ENCODE data around the gene RNF215. TPM values are rescaled to one million over a fixed set of nuclear protein-coding genes. Genes with fewer than 3 reads are reported as not detected.

RNF215 gene
- total RNA-seq, 1 donor from 2014 or later, result 39.4 TPM

- Mint-ChIP-seq H3K27ac (no peak overlapping the region), H3K4me3 (no peak overlapping the region), H3K9me3 (no peaks in the 10 kb centered on the region), H3K4me1 (peaks cover 21% of the 10 kb centered on the region), H3K27me3 (ENCODE audit: low read depth) (peaks cover 35% of the 10 kb centered on the region), H3K36me3 (no peaks in the 10 kb centered on the region)
- TF ChIP-seq CTCF (IDR thresholded peaks at IDR 0.05; ENCODE audit: unreplicated experiment), result no peak
- no peak for DNase-seq (ENCODE audit: low spot score in 2 of 2, unreplicated experiment in 2 of 2)
Measured at GRCh38 chr22:30400159-30400558, 12.9 kb upstream of the RNF215 start.

DNA sequence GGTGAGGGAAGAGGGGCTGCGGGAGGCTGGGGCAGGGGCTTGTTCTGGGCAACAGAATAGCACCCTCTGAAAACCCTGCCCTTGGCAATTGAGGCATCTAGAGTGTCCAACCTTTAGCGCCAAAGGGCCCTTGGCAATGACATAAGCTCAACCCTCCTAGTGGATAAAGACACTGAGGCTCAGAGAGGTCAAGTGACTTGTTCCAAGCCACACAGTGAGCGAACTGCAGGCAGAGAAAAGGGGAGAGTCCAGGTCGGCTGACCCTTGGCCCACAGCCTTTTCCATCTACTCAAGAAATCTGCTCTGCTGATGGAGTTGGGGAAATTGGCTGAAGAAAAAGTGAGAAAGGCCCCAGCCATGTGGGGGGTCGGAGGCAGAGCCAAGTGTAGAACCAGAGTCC is 12.5 kb upstream of the RNF215 start:
- Mint-ChIP-seq H3K27me3 (ENCODE audit: low read depth) (peaks cover 35% of the 10 kb centered on the region), H3K4me1 (peaks cover 21% of the 10 kb centered on the region), H3K27ac (no peak overlapping the region), H3K4me3 (no peak overlapping the region), H3K9me3 (no peaks in the 10 kb centered on the region), H3K36me3 (no peaks in the 10 kb centered on the region)
- no peak for TF ChIP-seq CTCF (IDR thresholded peaks at IDR 0.05; ENCODE audit: unreplicated experiment)
- no peak for DNase-seq (ENCODE audit: low spot score in 2 of 2, unreplicated experiment in 2 of 2)

DNA sequence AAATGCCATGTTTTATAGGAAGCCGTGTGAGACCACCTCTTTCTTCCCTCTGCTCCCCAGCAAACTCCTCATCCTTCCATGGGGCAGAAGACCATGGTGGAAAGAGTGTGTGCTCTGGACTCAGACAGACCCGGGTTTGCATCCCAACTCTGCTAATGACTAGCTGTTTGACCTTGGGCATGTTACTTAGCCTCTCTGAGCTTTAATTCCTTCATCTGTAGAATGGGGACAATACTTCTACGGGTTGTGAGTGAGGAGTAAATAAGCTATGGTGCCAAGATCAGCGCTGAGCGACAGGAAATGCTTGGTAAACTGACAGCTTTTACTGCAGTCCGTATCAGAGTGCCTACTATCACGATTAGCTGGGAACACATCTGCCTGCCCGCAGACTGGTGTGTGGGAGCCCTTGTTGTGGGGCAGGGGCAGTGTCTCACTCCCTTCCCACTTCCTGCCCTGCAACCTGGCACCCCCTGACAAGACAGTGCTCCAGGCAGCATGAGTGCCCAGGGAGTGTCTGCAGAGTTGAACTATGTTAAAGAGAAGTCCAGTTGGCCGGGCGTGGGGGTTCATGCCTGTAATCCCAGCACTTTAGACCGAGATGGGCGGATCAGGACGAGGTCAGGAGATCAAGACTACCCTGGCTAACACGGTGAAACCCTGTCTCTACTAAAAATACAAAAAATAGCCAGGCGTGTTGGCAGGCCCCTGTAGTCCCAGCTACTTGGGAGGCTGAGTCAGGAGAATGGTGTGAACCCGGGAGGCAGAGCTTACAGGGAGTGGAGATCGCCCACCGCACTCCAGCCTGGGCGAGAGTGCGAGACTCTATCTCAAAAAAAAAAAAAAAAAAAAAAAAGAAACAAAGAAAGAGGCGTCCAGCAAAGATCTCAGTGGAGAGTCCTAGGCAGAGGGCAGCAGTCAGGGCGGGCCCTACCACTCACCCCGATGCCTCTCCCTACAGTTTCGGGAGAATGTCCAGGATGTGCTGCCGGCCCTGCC is 11.8 kb upstream of the RNF215 start:
- Mint-ChIP-seq H3K9me3 (no peaks in the 10 kb centered on the region), H3K36me3 (no peaks in the 10 kb centered on the region), H3K27ac (no peak overlapping the region), H3K4me1 (peaks cover 21% of the 10 kb centered on the region), H3K27me3 (ENCODE audit: low read depth) (peaks cover 35% of the 10 kb centered on the region), H3K4me3 (peak overlapping the region; percentile 9)
- no peak for DNase-seq (ENCODE audit: low spot score in 2 of 2, unreplicated experiment in 2 of 2)
- TF ChIP-seq CTCF (IDR thresholded peaks at IDR 0.05; ENCODE audit: unreplicated experiment), result no peak

- DNase-seq (ENCODE audit: low spot score in 2 of 2, unreplicated experiment in 2 of 2), result no peak
- TF ChIP-seq CTCF (IDR thresholded peaks at IDR 0.05; ENCODE audit: unreplicated experiment), result no peak
- Mint-ChIP-seq H3K27ac (no peak overlapping the region), H3K27me3 (ENCODE audit: low read depth) (peaks cover 35% of the 10 kb centered on the region), H3K4me3 (peak overlapping the region; percentile 85), H3K4me1 (peaks cover 21% of the 10 kb centered on the region), H3K36me3 (no peaks in the 10 kb centered on the region), H3K9me3 (no peaks in the 10 kb centered on the region)
Measured at GRCh38 chr22:30397656-30398635, 10.7 kb upstream of the RNF215 start.

DNA sequence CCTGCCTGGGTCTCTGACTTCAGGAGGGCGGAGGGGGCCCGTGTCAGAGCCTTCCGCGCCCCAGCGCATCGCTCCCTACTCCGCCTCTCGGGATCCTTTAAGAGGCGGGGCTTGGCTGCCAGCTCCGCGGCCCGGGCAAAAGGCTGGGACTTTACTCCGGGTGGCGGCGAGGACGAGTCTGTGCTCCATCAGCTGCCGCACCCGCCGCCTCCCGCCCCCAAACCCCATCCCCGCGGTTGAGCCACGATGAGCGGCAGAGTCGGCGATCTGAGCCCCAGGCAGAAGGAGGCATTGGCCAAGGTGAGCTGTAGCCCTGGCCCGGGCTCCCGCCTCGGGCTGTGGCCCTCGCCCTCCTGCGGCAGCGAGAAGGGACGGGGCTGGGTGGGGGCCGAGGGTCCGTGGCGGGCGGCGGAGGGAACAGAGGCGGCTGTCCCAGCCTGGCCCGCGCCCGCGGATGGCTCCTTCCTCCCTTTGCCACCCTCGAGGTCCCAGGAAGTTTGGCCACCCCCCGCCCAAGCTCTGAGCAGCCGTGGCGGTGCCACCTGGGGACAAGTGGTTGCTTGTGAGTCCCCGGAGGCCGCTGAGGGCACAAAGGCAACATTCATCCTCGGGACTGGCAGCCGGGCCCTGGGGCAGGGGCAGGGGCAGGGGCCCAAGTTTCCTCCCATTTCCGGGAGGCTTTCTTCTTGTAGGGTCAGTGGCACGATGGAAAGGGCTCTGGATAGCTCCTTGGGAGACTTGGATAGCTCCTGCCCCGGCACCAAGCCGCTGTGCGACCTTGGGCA is 9.9 kb upstream of the RNF215 start, which contains the start of gene SEC14L2:
Gene SEC14L2 (plus strand): TSS at position 148 of the 785 bp plus-strand sequence. CDS start 99 bp downstream, at position 247.
- no peak for TF ChIP-seq CTCF (IDR thresholded peaks at IDR 0.05; ENCODE audit: unreplicated experiment)
- H3K4me3 Mint-ChIP-seq, result peak within 1 kb of the TSS; percentile 85
- peaks cover 22% of the 10 kb centered on the region for H3K4me1 Mint-ChIP-seq
- H3K27ac Mint-ChIP-seq, result no peak within 1 kb of the TSS
- no peaks in the 10 kb centered on the region for H3K36me3 Mint-ChIP-seq
- peaks cover 35% of the 10 kb centered on the region for H3K27me3 Mint-ChIP-seq (ENCODE audit: low read depth)
- H3K9me3 Mint-ChIP-seq, result no peaks in the 10 kb centered on the region
- DNase-seq (ENCODE audit: low spot score in 2 of 2, unreplicated experiment in 2 of 2), result peak in 1 of 2 experiments; percentile 66

Data from mesothelial cell of epicardium (in vitro differentiated cells).